ENCODE results near the gene DNAJC15.

The DNAJC15 gene

DNA sequence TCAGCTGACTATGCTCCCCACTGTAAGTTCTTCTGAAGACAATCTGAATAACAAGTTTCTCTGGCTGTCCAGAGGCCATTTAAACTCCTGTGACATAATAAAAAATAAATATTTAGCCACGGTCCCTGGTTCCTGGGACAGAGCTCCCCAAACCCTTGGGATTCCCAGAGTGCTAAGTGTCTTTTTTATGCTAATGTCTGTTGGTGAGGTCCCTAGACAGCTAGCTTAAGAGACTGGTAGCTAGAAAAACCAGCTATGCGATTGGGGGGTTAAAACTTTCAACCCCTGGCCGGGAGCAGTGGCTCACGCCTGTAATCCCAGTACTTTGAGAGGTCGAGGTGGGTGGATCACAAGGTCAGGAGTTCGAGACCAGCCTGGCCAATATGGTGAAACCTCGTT lies 37.2 kb upstream of the DNAJC15 start:
- CTCF ChIA-PET = interaction anchor here (0.6 kb wide), 1 partner anchor 21 kb away, joined by 3 read pairs; no protein-coding TSS in a partner anchor
- no peak for TF ChIP-seq ZNF777 (tag by site-specific recombination; IDR thresholded peaks at IDR 0.05; ENCODE audit: borderline replicate concordance)
- TF ChIP-seq, protein P1, sequence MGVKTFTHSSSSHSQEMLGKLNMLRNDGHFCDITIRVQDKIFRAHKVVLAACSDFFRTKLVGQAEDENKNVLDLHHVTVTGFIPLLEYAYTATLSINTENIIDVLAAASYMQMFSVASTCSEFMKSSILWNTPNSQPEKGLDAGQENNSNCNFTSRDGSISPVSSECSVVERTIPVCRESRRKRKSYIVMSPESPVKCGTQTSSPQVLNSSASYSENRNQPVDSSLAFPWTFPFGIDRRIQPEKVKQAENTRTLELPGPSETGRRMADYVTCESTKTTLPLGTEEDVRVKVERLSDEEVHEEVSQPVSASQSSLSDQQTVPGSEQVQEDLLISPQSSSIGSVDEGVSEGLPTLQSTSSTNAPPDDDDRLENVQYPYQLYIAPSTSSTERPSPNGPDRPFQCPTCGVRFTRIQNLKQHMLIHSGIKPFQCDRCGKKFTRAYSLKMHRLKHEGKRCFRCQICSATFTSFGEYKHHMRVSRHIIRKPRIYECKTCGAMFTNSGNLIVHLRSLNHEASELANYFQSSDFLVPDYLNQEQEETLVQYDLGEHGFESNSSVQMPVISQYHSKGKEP (tag by site-specific recombination; IDR thresholded peaks at IDR 0.05) = no peak
- TF ChIP-seq ZBTB11 (tag by site-specific recombination; conservative IDR thresholded peaks at IDR 0.05; ENCODE audit: low read depth) = no peak
- TF ChIP-seq OVOL3 (tag by site-specific recombination; IDR thresholded peaks at IDR 0.05) = no peak
- TF ChIP-seq ZNF747 (tag by site-specific recombination; IDR thresholded peaks at IDR 0.05) = no peak
- TF ChIP-seq, protein P2, sequence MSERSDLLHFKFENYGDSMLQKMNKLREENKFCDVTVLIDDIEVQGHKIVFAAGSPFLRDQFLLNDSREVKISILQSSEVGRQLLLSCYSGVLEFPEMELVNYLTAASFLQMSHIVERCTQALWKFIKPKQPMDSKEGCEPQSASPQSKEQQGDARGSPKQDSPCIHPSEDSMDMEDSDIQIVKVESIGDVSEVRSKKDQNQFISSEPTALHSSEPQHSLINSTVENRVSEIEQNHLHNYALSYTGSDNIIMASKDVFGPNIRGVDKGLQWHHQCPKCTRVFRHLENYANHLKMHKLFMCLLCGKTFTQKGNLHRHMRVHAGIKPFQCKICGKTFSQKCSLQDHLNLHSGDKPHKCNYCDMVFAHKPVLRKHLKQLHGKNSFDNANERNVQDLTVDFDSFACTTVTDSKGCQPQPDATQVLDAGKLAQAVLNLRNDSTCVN (tag by site-specific recombination; optimal IDR thresholded peaks at IDR 0.05) = no peak
- TF ChIP-seq TRIM28 (IDR thresholded peaks at IDR 0.05; ENCODE audit: borderline replicate concordance, low read length) = no peak
- no peak for TF ChIP-seq ZNF112 (tag by site-specific recombination; IDR thresholded peaks at IDR 0.05)
- TF ChIP-seq, protein P3, sequence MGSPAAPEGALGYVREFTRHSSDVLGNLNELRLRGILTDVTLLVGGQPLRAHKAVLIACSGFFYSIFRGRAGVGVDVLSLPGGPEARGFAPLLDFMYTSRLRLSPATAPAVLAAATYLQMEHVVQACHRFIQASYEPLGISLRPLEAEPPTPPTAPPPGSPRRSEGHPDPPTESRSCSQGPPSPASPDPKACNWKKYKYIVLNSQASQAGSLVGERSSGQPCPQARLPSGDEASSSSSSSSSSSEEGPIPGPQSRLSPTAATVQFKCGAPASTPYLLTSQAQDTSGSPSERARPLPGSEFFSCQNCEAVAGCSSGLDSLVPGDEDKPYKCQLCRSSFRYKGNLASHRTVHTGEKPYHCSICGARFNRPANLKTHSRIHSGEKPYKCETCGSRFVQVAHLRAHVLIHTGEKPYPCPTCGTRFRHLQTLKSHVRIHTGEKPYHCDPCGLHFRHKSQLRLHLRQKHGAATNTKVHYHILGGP (tag by site-specific recombination; IDR thresholded peaks at IDR 0.05) = no peak
- no peak for TF ChIP-seq YY1 (tag by site-specific recombination; IDR thresholded peaks at IDR 0.05)
- TF ChIP-seq ZNF211 (tag by site-specific recombination; IDR thresholded peaks at IDR 0.05; ENCODE audit: low read depth) = no peak
- TF ChIP-seq ZNF132 (tag by site-specific recombination; IDR thresholded peaks at IDR 0.05; ENCODE audit: borderline replicate concordance) = no peak
- TF ChIP-seq HOXC10 (CRISPR knock-in tag; IDR thresholded peaks at IDR 0.05) = no peak
- TF ChIP-seq ZNF140 (tag by site-specific recombination; IDR thresholded peaks at IDR 0.05) = no peak
- TF ChIP-seq ZNF280D (tag by site-specific recombination; IDR thresholded peaks at IDR 0.05) = no peak
- TF ChIP-seq ZNF184 (tag by site-specific recombination; IDR thresholded peaks at IDR 0.05) = no peak
- no peak for TF ChIP-seq ZNF645 (tag by site-specific recombination; IDR thresholded peaks at IDR 0.05)
- no peak for TF ChIP-seq GLI4 (tag by site-specific recombination; IDR thresholded peaks at IDR 0.05)
- TF ChIP-seq ZBTB20 (tag by site-specific recombination; IDR thresholded peaks at IDR 0.05) = no peak
- Histone ChIP-seq H3K4me3 (ENCODE audit: low read depth, low read length) (no peak overlapping the region), H3K36me3 (ENCODE audit: control insufficient read depth in 2 of 2, insufficient read depth in 1 of 2, low read length in 2 of 2) (no peaks in the 10 kb centered on the region), H3K9me3 (ENCODE audit: control insufficient read depth, insufficient read depth, low read depth, low read length) (no peaks in the 10 kb centered on the region), H3K4me1 (ENCODE audit: control insufficient read depth, insufficient read depth, low read length) (no peaks in the 10 kb centered on the region), H3K27ac (ENCODE audit: extremely low read depth, low read depth, low read length) (no peak overlapping the region)
- POLR2A ChIA-PET = no interaction called here

Measured in HEK293 (cell line).